ENCODE data around the gene NANOS3.

Gene NANOS3

GRCh38 chr19:13923194-13923987, 46.5 kb downstream of the NANOS3 start:
- DNase-seq, result no peak

- no peak for DNase-seq
Measured at GRCh38 chr19:13926010-13926409, 49.1 kb downstream of the NANOS3 start.

DNA sequence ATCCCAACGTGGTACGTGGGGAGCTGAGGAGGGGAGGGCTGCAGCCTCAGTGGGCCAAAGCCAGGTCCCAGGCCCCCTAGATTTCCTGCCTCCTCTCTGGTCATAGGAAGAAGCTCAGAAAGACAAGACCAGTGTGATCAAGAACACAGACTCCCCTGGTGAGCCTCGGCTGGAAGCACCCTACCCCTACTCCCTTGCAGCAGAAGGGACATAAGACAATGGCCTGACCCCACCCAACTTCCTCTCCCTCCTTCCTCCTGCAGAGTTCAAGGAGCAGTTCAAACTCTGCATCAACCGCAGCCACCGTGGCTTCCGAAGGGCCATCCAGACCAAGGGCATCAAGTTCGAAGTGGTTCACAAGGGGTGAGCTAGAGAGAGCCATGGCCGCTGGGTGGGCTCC, 49.8 kb downstream of the NANOS3 start:
- no peak for DNase-seq

GRCh38 chr19:13929340-13929739, 52.4 kb downstream of the NANOS3 start:
- no peak for DNase-seq

- DNase-seq, result no peak
Measured at GRCh38 chr19:13929956-13930355, 53.0 kb downstream of the NANOS3 start.
